ENCODE data around the gene GSG1L.
"Not testable (repeated sequence)": the region's sequence is repeated elsewhere in the genome, so short reads cannot be mapped to it uniquely, and the experiment has no call there.

Gene GSG1L

GRCh38 chr16:27890866-27891265, 172.6 kb downstream of the GSG1L start:
- Histone ChIP-seq H3K36me3 (ENCODE audit: control insufficient read depth, insufficient read depth, low read length) (no peaks in the 10 kb centered on the region), H3K27me3 (replicated peaks; ENCODE audit: control insufficient read depth, insufficient read depth, low read length) (no peaks in the 10 kb centered on the region; the same call in 1 of the 2 replicates), H3K4me3 (replicated peaks; ENCODE audit: low read depth, low read length) (no peak overlapping the region)
- no peak for TF ChIP-seq CTCF (IDR thresholded peaks at IDR 0.05; ENCODE audit: insufficient read depth, low read length, poor library complexity, severe bottlenecking)
- no peak for DNase-seq (ENCODE audit: extremely low read depth, insufficient read length)

GRCh38 chr16:27890006-27890405, 173.5 kb downstream of the GSG1L start:
- H3K27me3 ChIP-seq (replicated peaks; ENCODE audit: control insufficient read depth, insufficient read depth, low read length): no peaks in the 10 kb centered on the region; the same call in 1 of the 2 replicates
- H3K36me3 ChIP-seq (ENCODE audit: control insufficient read depth, insufficient read depth, low read length): no peaks in the 10 kb centered on the region
- no peak for TF ChIP-seq CTCF (IDR thresholded peaks at IDR 0.05; ENCODE audit: insufficient read depth, low read length, poor library complexity, severe bottlenecking)
- DNase-seq (ENCODE audit: extremely low read depth, insufficient read length): no peak
- no peak overlapping the region for H3K4me3 ChIP-seq (replicated peaks; ENCODE audit: low read depth, low read length)

DNA sequence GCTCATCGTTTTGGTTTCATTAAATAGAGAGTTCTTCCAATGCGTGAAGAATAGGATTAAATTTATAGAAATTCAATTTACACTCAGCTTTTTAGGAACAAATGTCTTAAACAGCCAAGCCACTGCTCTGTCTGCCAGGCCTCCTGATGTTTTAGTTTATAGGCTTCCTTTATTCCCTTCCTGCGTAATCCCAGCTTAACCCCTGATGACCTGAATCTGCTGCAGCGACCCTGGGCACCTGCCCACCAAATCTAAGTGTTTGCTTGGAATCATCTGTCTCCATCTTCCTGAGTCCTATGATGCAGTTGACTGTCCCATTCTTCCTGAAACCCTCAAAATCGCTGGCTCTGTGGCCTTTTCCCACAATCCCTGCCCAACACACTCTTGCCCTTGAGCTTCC, 179.9 kb downstream of the GSG1L start:
- DNase-seq (ENCODE audit: extremely low read depth, insufficient read length): no peak
- no peaks in the 10 kb centered on the region; the same call in none of the 2 replicates for H3K27me3 ChIP-seq (replicated peaks; ENCODE audit: control insufficient read depth, insufficient read depth, low read length)
- TF ChIP-seq CTCF (IDR thresholded peaks at IDR 0.05; ENCODE audit: insufficient read depth, low read length, poor library complexity, severe bottlenecking): no peak
- H3K36me3 ChIP-seq (ENCODE audit: control insufficient read depth, insufficient read depth, low read length): no peaks in the 10 kb centered on the region
- no peak overlapping the region for H3K4me3 ChIP-seq (replicated peaks; ENCODE audit: low read depth, low read length)

DNA sequence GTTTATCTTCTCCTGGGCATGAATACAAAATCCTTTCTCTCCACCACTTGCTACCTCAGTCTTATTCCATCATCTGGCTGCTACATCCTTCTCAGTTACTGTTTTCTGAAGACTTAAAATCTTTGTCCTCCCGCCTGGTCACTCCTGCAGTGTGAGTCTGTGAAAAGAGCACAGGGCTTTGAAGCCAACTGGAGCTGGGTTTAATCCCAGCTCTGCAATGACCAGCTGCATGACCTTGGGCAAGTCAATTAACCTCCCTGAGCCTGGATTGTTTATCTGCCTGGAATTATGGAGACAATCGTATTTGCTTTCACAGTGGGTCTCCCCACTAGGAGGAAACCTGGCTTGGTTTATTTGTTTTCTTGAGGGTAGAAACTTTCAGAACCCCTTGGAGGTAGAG, 183.2 kb downstream of the GSG1L start:
- DNase-seq (ENCODE audit: extremely low read depth, insufficient read length): no peak
- H3K36me3 ChIP-seq (ENCODE audit: control insufficient read depth, insufficient read depth, low read length): no peaks in the 10 kb centered on the region
- H3K4me3 ChIP-seq (replicated peaks; ENCODE audit: low read depth, low read length): no peak overlapping the region
- no peak for TF ChIP-seq CTCF (IDR thresholded peaks at IDR 0.05; ENCODE audit: insufficient read depth, low read length, poor library complexity, severe bottlenecking)
- H3K27me3 ChIP-seq (replicated peaks; ENCODE audit: control insufficient read depth, insufficient read depth, low read length): no peaks in the 10 kb centered on the region; the same call in 1 of the 2 replicates

- no peak for DNase-seq (ENCODE audit: extremely low read depth, insufficient read length)
- TF ChIP-seq CTCF (IDR thresholded peaks at IDR 0.05; ENCODE audit: insufficient read depth, low read length, poor library complexity, severe bottlenecking): no peak
- Histone ChIP-seq H3K36me3 (ENCODE audit: control insufficient read depth, insufficient read depth, low read length) (no peaks in the 10 kb centered on the region), H3K4me3 (replicated peaks; ENCODE audit: low read depth, low read length) (no peak overlapping the region), H3K27me3 (replicated peaks; ENCODE audit: control insufficient read depth, insufficient read depth, low read length) (no peaks in the 10 kb centered on the region; the same call in 1 of the 2 replicates)
Observed at GRCh38 chr16:27879601-27880247, 183.8 kb downstream of the GSG1L start.

- H3K4me3 ChIP-seq (replicated peaks; ENCODE audit: low read depth, low read length); DNase-seq (ENCODE audit: extremely low read depth, insufficient read length); H3K36me3 ChIP-seq (ENCODE audit: control insufficient read depth, insufficient read depth, low read length); H3K27me3 ChIP-seq (replicated peaks; ENCODE audit: control insufficient read depth, insufficient read depth, low read length): not testable (repeated sequence)
Observed at GRCh38 chr16:27872627-27873026, 190.9 kb downstream of the GSG1L start.
